ENCODE results near the gene ADAMTSL4.

DNA sequence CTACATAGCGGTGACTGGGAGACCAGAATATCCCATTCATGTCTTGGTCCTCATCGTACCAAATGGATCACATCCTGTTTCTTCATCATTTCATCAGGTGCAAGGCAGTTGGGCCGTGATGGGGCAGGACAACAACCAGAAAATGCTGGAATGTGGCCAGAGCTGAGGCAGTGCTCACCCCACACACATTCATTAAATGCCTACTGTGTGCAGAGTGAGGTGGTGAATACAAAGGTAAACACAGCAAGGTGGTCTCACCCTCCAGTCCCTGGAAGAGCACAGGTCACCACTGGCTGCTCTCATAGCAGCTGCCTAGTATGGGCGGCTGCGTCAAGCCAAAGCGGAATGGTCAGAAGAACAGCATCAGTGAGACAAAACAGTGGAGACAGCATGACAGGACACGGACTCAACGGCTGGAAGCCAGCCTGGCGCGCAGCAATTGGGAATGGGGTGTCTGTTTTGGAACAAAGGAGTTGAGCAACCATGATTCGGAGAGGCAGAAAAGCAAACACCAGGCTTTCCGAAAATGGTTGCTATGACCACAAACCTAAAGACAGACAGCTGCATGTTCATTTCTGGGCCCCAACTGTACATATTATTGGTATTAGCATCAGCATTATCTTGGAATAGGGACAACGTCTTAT, 5.6 kb upstream of the ADAMTSL4 start:
- TF ChIP-seq, protein P1, sequence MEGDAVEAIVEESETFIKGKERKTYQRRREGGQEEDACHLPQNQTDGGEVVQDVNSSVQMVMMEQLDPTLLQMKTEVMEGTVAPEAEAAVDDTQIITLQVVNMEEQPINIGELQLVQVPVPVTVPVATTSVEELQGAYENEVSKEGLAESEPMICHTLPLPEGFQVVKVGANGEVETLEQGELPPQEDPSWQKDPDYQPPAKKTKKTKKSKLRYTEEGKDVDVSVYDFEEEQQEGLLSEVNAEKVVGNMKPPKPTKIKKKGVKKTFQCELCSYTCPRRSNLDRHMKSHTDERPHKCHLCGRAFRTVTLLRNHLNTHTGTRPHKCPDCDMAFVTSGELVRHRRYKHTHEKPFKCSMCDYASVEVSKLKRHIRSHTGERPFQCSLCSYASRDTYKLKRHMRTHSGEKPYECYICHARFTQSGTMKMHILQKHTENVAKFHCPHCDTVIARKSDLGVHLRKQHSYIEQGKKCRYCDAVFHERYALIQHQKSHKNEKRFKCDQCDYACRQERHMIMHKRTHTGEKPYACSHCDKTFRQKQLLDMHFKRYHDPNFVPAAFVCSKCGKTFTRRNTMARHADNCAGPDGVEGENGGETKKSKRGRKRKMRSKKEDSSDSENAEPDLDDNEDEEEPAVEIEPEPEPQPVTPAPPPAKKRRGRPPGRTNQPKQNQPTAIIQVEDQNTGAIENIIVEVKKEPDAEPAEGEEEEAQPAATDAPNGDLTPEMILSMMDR (IDR thresholded peaks at IDR 0.05): no peak
- no peak for TF ChIP-seq EP300 (IDR thresholded peaks at IDR 0.05)
